SU-DHL-6 (cell line): ENCODE data around the gene DCDC2.

ENCODE experiments used
- H2AFZ ChIP-seq: fragments of 200-600 bp; sonication (generic); 2 replicates; pipeline ENCODE4 v1.6.1; 2014; ENCODE audit warnings: low read depth, mild to moderate bottlenecking, moderate library complexity, mixed read lengths, antibody characterized with exemption, low read length; ENCODE audit not compliant: severe bottlenecking
- H3F3A ChIP-seq: fragments of 200-600 bp; shearing (Covaris generic); 2 replicates; pipeline ENCODE4 v1.6.0; 2016; ENCODE audit warnings: antibody characterized with exemption, mild to moderate bottlenecking; ENCODE audit not compliant: insufficient read depth
- H3K27ac ChIP-seq: fragments of 200-600 bp; sonication (generic); 2 replicates; pipeline ENCODE4 v1.5.1; 2016; ENCODE audit warnings: low read depth, mild to moderate bottlenecking, low read length, moderate library complexity, mixed read lengths
- H3K27me3 ChIP-seq: fragments of 200-600 bp; sonication (generic), shearing (Covaris generic); 2 replicates; pipeline ENCODE4 v1.6.0; 2014; ENCODE audit warnings: mild to moderate bottlenecking, low read length
- H3K36me3 ChIP-seq: fragments of 200-600 bp; sonication (generic); 2 replicates; pipeline ENCODE4 v1.6.1; 2014; ENCODE audit warnings: mild to moderate bottlenecking, low read length, mixed read lengths
- H3K4me2 ChIP-seq: fragments of 300-600, 200-600 bp; shearing (Covaris generic), sonication (generic); 2 replicates; pipeline ENCODE4 v1.6.0; 2014; ENCODE audit warnings: low read length, low read depth, mild to moderate bottlenecking; ENCODE audit not compliant: poor library complexity, severe bottlenecking
- H3K4me3 ChIP-seq: fragments of 200-600 bp; sonication (generic); 2 replicates; pipeline ENCODE4 v1.5.1; 2014; ENCODE audit warnings: antibody characterized with exemption, low read length, mild to moderate bottlenecking, mixed read lengths; ENCODE audit not compliant: insufficient read depth, poor library complexity, severe bottlenecking
- H3K79me2 ChIP-seq: fragments of 200-600 bp; sonication (generic); 2 replicates; pipeline ENCODE4 v1.6.1; 2014; ENCODE audit warnings: mild to moderate bottlenecking, low read length, moderate library complexity; ENCODE audit not compliant: insufficient read depth
- H3K9ac ChIP-seq: fragments of 200-600 bp; sonication (generic); 2 replicates; pipeline ENCODE4 v1.7.0; 2014; ENCODE audit warnings: mild to moderate bottlenecking, low read length
- H3K9me2 ChIP-seq: fragments of 200-600 bp; sonication (generic); replicated peaks from 2 replicates; pipeline ENCODE4 v1.6.1; 2014; ENCODE audit warnings: low read length; ENCODE audit not compliant: insufficient read depth
- H3K9me3 ChIP-seq: fragments of 200-600 bp; sonication (generic); 2 replicates; pipeline ENCODE4 v1.6.1; 2014; ENCODE audit warnings: low read length, mixed read lengths; ENCODE audit not compliant: insufficient read depth
- H4K20me1 ChIP-seq: fragments of 200-600 bp; sonication (generic); 2 replicates; pipeline ENCODE4 v1.6.1; 2014; ENCODE audit warnings: low read depth, mild to moderate bottlenecking, antibody characterized with exemption, low read length, moderate library complexity, mixed read lengths
- EZH2phosphoT487 ChIP-seq: fragments of 200-600 bp; sonication (generic), shearing (Covaris generic); conservative IDR thresholded peaks from 2 replicates; pipeline ENCODE4 v1.6.1; 2018; ENCODE audit warnings: mild to moderate bottlenecking, antibody characterized with exemption, low read length, moderate library complexity, mixed read lengths
- TF ChIP-seq, protein P1 (sequence below): fragments of 200-600 bp; sonication (generic); IDR thresholded peaks from one replicate; pipeline ENCODE4 v1.5.1; 2017; ENCODE audit warnings: antibody characterized with exemption, mild to moderate bottlenecking, low read length, moderate library complexity; ENCODE audit not compliant: insufficient read depth, poor library complexity, severe bottlenecking

DCDC2 gene

DNA sequence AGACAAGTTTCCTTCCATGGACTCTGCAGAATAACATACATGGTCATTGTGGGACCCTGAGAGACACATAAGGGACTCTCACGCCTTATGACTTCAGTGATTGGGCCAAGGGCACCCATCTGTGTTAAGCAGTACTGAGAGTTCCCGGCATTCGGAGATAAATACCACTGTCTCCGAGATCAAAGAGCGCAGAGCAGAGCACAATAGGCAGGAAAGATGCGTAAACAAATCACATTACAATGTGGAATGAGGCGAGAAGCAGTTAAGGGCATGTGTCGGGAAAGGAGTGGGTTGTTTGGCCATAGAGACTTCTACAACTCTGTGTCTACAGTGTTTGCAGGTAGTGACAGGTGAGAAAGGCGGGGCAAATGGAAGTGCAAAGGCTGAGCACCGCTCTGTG lies 174.3 kb downstream of the DCDC2 start:
- Histone ChIP-seq H3K4me2 (no peak overlapping the region), H3K4me3 (no peak overlapping the region), H3F3A (no peaks in the 10 kb centered on the region), H2AFZ (no peak overlapping the region), H3K79me2 (no peaks in the 10 kb centered on the region), H3K27me3 (no peaks in the 10 kb centered on the region), H3K9ac (no peak overlapping the region), H3K9me3 (no peaks in the 10 kb centered on the region), H4K20me1 (no peaks in the 10 kb centered on the region), H3K36me3 (no peaks in the 10 kb centered on the region), H3K9me2 (no peaks in the 10 kb centered on the region), H3K27ac (no peak overlapping the region)
- no peak for TF ChIP-seq EZH2phosphoT487
- TF ChIP-seq, protein P1, sequence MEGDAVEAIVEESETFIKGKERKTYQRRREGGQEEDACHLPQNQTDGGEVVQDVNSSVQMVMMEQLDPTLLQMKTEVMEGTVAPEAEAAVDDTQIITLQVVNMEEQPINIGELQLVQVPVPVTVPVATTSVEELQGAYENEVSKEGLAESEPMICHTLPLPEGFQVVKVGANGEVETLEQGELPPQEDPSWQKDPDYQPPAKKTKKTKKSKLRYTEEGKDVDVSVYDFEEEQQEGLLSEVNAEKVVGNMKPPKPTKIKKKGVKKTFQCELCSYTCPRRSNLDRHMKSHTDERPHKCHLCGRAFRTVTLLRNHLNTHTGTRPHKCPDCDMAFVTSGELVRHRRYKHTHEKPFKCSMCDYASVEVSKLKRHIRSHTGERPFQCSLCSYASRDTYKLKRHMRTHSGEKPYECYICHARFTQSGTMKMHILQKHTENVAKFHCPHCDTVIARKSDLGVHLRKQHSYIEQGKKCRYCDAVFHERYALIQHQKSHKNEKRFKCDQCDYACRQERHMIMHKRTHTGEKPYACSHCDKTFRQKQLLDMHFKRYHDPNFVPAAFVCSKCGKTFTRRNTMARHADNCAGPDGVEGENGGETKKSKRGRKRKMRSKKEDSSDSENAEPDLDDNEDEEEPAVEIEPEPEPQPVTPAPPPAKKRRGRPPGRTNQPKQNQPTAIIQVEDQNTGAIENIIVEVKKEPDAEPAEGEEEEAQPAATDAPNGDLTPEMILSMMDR = no peak

DNA sequence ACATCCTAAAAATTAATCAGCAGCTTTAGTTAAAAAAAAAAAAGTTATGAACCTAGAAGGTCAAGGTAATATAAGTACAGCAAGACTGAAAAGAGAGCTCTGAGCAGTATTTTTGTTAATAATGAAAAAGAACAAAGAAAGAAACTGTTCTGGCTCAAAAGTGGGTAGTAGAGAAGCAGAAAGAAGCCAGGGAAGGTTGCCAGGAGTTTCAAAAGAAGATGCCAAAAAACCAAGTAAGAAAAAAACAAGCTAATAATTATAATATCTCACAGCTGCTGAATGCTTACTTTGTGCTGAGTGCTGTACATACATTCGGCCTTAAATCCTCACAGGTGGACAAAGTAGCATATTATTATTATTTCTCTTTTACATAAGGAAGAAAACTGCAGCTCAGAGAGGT lies 200.0 kb downstream of the DCDC2 start:
- H3K9ac ChIP-seq = no peak overlapping the region
- H2AFZ ChIP-seq = no peak overlapping the region
- H3K4me3 ChIP-seq = no peak overlapping the region
- no peaks in the 10 kb centered on the region for H3K9me2 ChIP-seq
- no peaks in the 10 kb centered on the region for H3K79me2 ChIP-seq
- no peak overlapping the region for H3K27ac ChIP-seq
- no peaks in the 10 kb centered on the region for H4K20me1 ChIP-seq
- H3F3A ChIP-seq = no peaks in the 10 kb centered on the region
- H3K27me3 ChIP-seq = no peaks in the 10 kb centered on the region
- TF ChIP-seq, protein P1 = no peak
- no peak for TF ChIP-seq EZH2phosphoT487
- no peaks in the 10 kb centered on the region for H3K36me3 ChIP-seq
- H3K9me3 ChIP-seq = no peaks in the 10 kb centered on the region
- no peak overlapping the region for H3K4me2 ChIP-seq

DNA sequence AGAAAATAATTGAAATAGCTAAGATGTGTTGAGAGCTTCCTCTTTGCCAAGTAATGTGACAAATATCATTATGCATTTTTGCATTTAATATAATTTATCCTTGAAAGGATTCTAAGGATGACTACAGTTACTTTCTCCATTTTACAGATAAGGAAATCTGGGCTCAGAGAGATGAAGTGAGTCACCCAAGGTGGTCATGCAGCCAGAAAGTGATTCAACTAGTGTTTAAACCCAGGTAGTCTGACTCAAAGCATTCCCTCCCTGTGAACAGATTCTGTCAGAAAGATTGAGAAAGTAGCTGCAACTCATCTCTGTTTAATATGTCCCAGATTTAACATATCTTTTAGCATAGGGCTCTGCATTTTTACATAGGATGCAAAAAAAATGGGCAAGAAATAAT lies 203.7 kb downstream of the DCDC2 start:
- no peaks in the 10 kb centered on the region for H3K9me3 ChIP-seq
- no peaks in the 10 kb centered on the region for H3F3A ChIP-seq
- H2AFZ ChIP-seq = no peak overlapping the region
- TF ChIP-seq EZH2phosphoT487 = no peak
- H3K9me2 ChIP-seq = no peaks in the 10 kb centered on the region
- no peaks in the 10 kb centered on the region for H3K79me2 ChIP-seq
- no peak overlapping the region for H3K4me2 ChIP-seq
- H3K27ac ChIP-seq = no peak overlapping the region
- H3K36me3 ChIP-seq = no peaks in the 10 kb centered on the region
- H3K4me3 ChIP-seq = no peak overlapping the region
- H3K9ac ChIP-seq = no peak overlapping the region
- no peaks in the 10 kb centered on the region for H3K27me3 ChIP-seq
- H4K20me1 ChIP-seq = no peaks in the 10 kb centered on the region

DNA sequence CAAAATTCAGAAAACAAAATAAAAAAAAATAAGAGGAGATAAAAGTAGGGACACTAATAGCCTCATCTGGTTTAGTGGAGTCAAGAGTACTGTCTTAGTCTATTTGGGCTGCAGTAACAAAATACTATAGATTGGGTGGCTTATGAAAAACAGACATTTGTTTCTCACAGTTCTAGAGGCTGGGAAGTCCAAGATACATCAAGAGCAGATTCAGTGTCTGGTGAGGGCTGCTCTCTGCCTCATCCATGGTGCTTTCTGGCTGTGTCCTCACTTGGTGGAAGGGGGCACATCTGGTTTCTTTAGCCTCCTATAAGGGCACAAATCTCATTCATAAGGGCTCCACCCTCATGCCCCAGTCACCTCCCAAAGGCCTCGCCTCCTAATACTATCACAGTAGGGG lies 205.8 kb downstream of the DCDC2 start:
- H3K27ac ChIP-seq = no peak overlapping the region
- no peak overlapping the region for H3K9ac ChIP-seq
- H3K4me2 ChIP-seq = no peak overlapping the region
- H3K27me3 ChIP-seq = no peaks in the 10 kb centered on the region
- no peaks in the 10 kb centered on the region for H3F3A ChIP-seq
- TF ChIP-seq, protein P1 = no peak
- TF ChIP-seq EZH2phosphoT487 = no peak
- H3K4me3 ChIP-seq = no peak overlapping the region
- no peaks in the 10 kb centered on the region for H3K9me2 ChIP-seq
- no peak overlapping the region for H2AFZ ChIP-seq
- no peaks in the 10 kb centered on the region for H3K9me3 ChIP-seq
- H4K20me1 ChIP-seq = no peaks in the 10 kb centered on the region
- H3K36me3 ChIP-seq = no peaks in the 10 kb centered on the region
- no peaks in the 10 kb centered on the region for H3K79me2 ChIP-seq
